ENCODE results near the gene TMEM63C.

TMEM63C gene, protein sequence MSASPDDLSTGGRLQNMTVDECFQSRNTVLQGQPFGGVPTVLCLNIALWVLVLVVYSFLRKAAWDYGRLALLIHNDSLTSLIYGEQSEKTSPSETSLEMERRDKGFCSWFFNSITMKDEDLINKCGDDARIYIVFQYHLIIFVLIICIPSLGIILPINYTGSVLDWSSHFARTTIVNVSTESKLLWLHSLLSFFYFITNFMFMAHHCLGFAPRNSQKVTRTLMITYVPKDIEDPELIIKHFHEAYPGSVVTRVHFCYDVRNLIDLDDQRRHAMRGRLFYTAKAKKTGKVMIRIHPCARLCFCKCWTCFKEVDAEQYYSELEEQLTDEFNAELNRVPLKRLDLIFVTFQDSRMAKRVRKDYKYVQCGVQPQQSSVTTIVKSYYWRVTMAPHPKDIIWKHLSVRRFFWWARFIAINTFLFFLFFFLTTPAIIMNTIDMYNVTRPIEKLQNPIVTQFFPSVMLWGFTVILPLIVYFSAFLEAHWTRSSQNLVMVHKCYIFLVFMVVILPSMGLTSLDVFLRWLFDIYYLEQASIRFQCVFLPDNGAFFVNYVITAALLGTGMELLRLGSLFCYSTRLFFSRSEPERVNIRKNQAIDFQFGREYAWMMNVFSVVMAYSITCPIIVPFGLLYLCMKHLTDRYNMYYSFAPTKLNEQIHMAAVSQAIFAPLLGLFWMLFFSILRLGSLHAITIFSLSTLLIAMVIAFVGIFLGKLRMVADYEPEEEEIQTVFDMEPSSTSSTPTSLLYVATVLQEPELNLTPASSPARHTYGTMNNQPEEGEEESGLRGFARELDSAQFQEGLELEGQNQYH

DNA sequence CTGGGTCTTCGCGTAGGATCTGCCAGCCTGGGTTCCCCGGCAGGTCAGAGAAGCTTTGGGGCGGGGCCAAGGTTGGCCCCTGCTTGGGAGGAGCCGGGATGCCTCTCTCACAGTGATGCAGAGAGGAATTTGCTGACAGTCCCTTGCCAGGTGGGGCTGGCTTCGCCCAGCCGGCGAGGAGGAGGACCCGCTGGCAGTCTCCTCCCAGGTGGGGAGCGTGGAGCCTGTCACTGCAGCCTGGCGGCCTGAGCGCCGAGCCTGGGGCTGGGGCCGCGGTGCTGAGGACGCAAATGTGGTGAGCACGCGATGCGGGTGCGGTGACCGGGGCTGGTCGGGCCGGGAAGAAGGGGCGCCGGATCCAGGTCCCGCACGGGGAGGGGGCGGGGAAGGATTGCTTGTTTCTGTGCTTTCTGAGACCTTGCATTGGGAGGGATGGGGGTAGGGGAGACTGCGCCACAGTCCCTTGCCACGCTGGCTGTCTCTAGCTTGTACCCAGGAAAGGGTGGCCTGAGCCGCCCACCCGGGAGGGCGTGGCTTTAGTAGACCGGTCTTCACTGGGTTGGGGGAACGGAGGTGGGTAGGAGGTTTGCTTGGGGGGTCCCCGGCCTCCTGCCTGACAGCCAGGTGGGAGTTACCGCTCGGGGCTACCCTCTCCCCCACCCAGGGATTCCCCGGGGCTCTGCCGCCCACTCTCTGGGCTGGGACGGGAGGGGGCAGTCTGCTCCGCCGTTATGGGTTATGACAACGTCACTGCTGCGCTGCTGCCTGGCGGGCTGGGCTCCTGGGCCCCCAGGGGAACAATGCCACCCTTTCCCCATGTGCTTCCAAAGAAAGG is at the start of gene TMEM63C:
Gene TMEM63C (plus strand): TSS at position 196 of the 835 bp plus-strand sequence. CDS start 37,016 bp downstream, outside the sequence.
- peak; percentile 94 to 96 (median 96) for DNase-seq

DNA sequence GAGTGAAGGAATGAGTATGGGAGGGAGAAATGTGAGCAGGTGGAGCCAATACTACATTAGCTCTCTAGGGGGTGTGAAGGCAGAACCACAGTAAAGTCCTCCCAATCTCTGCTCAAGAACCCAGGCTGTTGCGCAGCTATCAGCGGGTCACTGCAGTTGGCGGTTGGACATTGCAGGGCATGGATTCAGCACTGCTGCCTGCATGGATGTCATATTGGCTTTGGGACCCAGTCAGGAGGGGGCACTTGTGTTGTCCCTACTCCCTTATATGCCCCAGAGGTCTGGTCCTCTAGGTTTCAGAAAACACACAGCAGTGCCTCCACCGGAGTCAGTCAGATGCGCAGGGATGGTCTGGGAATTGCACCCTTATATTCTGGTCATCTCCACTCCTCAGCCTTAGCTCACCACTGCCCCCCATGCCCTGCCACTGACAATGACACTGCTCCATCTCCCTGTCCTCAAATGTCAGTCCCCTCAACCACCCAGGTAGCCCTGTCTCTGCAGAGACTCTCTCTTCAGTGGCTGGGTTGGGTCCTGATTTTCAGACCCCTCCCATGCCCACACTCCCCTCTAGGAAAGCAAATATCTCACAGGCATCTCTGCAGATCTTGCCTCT is 49.6 kb upstream of the TMEM63C start:
- no peak for DNase-seq

DNA sequence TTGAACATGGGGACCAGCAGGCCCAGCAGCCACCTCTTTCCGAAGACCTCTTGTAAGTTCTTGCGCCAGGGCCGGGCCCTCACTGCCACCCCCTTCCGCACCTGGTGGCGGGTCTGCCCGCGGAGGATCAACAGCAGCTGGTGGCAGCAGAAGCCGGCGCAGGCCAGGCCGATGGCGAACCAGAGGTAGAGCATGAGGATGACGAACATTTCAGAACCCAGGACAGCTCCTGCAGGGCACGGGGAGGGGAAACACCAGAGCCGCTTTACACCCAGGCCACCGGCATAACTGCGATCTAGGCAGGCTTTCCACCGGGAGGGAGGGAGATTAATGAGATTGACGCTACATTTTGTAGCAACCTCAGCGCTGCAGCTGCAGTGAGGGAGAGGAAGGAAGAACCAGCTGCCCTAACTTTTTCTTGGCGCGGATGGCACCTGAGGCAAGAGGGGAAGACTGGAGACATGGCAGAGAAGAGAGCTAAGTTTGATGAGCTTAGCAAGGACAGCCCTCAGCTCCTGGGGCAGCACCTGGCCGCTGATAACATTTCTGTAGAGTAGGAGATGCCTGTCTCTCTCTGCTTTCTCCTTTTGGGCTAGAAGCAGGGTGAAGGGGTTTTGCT is 47.8 kb upstream of the TMEM63C start:
- no peak for DNase-seq

GRCh38 chr14:77139022-77139421 is 42.6 kb upstream of the TMEM63C start:
- DNase-seq, result no peak

DNA sequence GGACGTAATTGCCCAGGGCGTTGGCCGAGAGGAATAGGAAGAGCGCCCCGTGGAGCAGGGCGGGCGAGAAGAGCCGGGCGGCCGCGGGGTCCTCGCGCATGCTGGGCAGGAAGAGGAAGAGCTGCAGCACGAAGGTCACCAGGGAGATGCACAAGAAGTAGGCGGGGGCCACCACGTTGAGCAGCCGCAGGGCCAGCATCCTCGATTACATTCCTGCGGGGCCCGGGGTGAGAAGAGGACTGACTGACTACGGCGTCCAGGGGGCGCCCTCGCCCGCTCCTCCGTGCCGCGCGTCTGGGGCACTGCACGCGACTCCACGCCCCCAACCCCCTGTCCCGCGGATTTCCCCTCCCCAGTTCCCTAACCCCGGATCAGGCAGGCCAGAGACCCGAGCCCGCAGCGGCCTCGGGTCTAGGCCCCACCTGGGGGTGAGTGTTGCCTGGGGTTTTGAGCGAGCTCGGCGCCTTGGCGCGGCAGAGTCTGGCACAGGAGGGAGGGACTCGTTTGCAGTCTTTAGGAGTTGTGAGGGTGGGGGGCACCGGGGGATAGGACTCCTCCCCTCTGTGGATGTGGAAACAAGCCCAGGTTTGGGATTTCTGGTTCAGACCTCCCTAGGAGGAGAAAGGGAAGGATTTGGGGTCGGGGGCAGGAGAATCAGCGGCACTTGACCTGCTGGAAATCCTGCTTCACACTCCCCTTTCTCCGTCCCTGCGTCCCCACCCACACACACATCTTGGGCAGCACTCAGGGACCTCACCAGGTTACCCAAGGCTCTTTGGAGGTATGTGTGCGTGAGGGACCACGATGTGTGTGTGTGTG is 41.8 kb upstream of the TMEM63C start:
- peak; percentile 45 to 81 (median 78) for DNase-seq

GRCh38 chr14:77140359-77141213 is 41.0 kb upstream of the TMEM63C start:
- peak in 2 of 3 experiments; percentile 73 to 75 for DNase-seq

DNA sequence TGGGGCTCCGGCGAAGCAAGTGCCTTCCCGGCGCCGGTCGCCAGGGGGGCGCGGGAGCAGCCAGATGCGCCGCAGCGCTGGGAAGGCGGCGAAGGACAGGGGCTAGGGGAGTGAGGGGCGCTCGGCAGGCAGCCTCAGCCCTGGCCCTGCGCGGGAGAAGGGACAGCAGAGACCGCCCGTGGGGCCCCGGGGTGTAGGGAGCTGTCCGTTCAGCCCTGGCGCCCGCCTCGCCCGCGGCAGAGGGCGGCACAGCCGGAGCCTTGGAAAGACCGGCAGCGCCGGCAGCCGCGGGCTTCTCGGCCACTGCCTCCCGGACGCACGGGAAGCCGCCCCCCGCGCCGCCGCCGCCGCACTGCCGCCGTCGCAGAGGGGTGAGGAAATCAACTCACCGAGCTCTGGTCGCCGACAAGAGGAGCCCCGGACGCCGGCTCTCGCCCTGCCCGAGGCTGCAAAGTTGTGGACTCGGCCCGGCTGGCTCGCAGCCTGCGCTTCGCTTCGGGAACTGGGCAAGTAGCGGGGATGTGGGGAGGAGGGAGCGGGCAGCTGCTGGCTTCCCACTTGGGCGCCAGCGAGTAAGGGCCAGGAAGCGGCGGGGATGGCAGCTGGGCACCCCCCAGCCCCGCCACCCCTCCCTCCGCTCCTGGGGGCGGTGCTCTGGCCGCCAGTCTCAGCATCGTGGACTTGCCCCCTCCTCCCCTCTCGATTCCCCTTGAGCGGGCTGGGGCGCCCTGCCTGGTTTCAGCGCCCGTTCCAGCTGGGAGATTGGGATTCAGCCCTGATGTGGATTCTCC is 40.2 kb upstream of the TMEM63C start, which contains the start of gene ZDHHC22:
Gene ZDHHC22 (minus strand): TSS at position 578 of the 791 bp plus-strand sequence. CDS start 2,053 bp downstream, outside the sequence.
- DNase-seq, result peak; percentile 30 to 92 (median 86)

DNA sequence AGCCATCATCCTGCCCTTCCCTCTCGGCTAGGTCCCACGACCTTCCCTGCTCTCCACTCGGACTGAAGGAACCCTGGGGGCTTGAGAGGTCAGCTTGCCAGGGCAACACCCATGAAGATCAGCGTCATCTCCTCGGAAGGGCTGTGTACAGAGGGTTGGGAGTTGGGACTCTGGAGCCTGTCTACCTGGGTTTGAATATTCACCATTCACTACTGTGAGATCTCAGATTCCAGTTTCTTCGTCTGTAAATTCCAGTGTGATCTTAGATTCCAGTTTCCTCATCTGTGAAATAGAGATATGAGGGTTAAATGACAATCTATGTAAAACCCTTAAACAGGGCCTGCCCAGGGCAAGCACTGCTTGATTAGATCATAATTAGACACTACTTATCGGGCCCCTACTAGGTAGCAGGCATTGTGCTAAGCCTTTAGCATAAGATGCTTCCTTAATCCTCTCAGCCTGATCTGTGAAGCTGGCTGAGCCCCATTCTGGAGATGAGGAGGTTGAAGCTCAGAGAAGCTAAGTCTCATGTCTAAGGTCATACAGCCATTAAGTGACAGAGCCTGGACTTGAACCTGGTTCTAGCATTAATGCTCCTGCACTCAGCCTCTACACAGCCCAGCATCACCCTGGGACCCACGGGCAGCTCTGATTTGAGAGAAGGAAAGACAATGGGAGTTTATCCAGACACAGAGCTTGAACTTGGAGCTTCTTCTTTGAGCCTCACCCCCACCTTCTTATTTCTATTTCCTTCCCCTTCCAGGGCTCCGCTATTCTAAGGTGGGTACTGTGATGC is 39.4 kb upstream of the TMEM63C start:
- peak in 1 of 3 experiments; percentile 49 for DNase-seq

- no peak for DNase-seq
Observed at GRCh38 chr14:77143071-77143470, 38.5 kb upstream of the TMEM63C start.

- DNase-seq, result peak in 1 of 3 experiments; percentile 36
Observed at GRCh38 chr14:77144412-77145115, 37.0 kb upstream of the TMEM63C start.

- no peak for DNase-seq
Observed at GRCh38 chr14:77145975-77146740, 35.4 kb upstream of the TMEM63C start.

DNA sequence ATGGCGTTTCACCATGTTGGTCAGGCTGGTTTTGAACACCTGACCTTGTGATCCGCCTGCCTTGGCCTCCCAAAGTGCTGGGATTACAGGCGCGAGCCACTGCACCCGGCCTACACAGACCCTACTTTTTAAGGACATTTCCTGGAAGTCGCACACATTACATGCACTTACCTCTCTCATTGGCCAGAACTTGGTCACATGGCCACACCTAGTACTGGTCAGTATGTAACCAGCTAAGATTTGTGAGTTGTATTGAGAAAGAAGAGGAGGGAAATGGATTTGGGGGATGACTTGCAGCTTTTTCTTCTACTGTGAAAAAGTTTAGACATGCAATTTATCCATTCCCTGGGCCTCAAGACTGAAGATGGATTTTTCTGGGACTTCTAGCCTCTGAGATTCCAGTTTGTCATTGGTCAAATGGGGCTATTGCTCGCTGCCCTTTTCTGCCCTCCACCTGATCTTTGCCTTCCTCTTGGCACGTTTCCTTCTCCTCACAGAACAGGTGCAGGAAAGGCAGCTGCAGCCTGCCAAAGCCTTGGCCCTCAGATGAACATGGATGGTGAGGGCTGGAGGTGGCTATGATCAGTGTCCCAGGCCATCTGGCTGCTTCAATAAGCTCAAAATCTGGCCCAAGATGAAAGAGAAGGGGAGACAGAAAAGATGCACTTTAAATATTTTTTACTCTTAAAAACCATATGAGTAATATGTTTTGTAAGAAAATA is 32.9 kb upstream of the TMEM63C start:
- no peak for DNase-seq

- peak in 2 of 3 experiments; percentile 50 to 72 for DNase-seq
Observed at GRCh38 chr14:77151245-77151644, 30.4 kb upstream of the TMEM63C start.

DNA sequence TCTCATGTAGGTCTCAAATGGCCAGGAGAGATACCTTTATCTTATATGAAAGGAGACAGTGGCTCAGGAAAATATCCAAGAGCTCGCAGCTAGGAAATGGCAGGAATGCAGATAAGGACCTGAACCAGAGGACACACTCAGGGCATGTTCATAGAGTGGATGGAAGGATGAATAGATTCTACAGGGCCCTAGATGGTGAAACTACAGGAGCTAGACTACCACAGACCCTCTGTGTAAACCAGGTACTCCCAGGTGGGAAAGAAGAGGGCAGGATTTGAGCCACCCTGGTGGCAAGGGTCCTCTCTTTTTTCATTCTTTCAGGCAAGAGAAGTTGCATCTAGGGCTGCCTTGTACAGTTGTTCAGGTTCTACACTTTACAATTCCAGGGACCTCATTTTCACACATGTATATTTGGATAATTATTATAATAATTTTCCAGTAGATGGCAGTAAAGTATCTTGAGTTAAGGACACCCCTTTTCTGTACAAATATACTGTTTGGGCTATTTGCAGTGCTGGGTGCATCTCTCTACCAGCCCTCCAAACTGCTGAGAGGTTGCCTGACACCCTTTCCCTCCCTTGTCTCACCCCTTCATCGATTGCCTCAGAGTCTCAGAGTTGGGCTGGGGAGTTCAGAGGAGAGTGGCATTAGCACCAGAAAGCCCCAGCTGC is 29.5 kb upstream of the TMEM63C start:
- peak; percentile 46 to 74 (median 49) for DNase-seq

DNA sequence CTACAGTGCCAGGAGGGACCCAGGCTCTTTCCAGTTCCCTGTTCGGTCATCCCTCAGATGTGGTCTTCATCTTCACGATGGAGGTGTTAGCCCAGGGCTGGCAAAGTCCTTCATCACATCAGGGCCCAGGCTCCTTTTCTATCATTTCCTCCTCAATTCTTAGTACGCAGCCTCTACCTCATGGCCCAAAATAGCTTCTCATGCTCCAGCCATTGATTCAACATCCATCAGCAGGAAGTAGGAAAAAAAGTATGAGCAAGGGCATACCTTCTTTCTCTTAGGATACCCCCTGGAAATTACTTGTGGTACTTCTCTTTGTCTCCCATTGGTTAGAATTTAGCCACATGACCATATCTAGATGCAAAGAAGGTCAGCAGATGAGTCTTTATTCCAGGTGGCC is 27.8 kb upstream of the TMEM63C start:
- no peak for DNase-seq
